ENCODE measurements around the gene TOMM40. TPM values are rescaled to one million over a fixed set of nuclear protein-coding genes. Genes with fewer than 3 reads are reported as not detected.

Gene TOMM40
- total and polyA plus RNA-seq, 2 of the 13 experiments (the other 11 are each of a cell fraction or from before 2014, with no cell fraction given) = 72.0 to 110 TPM

- TF ChIP-seq, protein P1, sequence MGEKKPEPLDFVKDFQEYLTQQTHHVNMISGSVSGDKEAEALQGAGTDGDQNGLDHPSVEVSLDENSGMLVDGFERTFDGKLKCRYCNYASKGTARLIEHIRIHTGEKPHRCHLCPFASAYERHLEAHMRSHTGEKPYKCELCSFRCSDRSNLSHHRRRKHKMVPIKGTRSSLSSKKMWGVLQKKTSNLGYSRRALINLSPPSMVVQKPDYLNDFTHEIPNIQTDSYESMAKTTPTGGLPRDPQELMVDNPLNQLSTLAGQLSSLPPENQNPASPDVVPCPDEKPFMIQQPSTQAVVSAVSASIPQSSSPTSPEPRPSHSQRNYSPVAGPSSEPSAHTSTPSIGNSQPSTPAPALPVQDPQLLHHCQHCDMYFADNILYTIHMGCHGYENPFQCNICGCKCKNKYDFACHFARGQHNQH (CRISPR knock-in tag; IDR thresholded peaks at IDR 0.05) = peak; percentile 85
- TF ChIP-seq ZMYM4 (CRISPR knock-in tag; IDR thresholded peaks at IDR 0.05) (peak; percentile 82), ZNF562 (CRISPR knock-in tag; IDR thresholded peaks at IDR 0.05; ENCODE audit: borderline replicate concordance) (no peak), ZFP36 (IDR thresholded peaks at IDR 0.05; ENCODE audit: borderline replicate concordance, low read depth, low read length, partially characterized antibody) (no peak), ZNF124 (CRISPR knock-in tag; IDR thresholded peaks at IDR 0.05) (peak; percentile 9; the same call in 1 of the 2 replicates), ONECUT2 (CRISPR knock-in tag; IDR thresholded peaks at IDR 0.05) (no peak), SNRNP70 (IDR thresholded peaks at IDR 0.05; ENCODE audit: low read depth, low read length) (no peak), FOXC1 (CRISPR knock-in tag; IDR thresholded peaks at IDR 0.05; ENCODE audit: borderline replicate concordance) (peak; percentile 63; the same call in 1 of the 2 replicates), ZNF296 (CRISPR knock-in tag; conservative IDR thresholded peaks at IDR 0.05) (no peak), ZNF292 (CRISPR knock-in tag; IDR thresholded peaks at IDR 0.05; ENCODE audit: borderline replicate concordance, low read depth) (peak; percentile 82), BRD4 (CRISPR knock-in tag; IDR thresholded peaks at IDR 0.05) (0 out of 2 replicates have a peak, but pooled peaks have one; percentile 31), RFX5 (IDR thresholded peaks at IDR 0.05; ENCODE audit: low read depth, low read length) (peak; percentile 22; the same call in 1 of the 2 replicates), BHLHE40 (IDR thresholded peaks at IDR 0.05; ENCODE audit: low read length) (no peak), TOE1 (CRISPR knock-in tag; IDR thresholded peaks at IDR 0.05) (no peak; the same call in 1 of the 2 replicates), ZNF552 (CRISPR knock-in tag; IDR thresholded peaks at IDR 0.05; ENCODE audit: borderline replicate concordance) (peak; percentile 20; the same call in 1 of the 2 replicates), RFXAP (CRISPR knock-in tag; IDR thresholded peaks at IDR 0.05; ENCODE audit: borderline replicate concordance) (peak; percentile 35; the same call in 1 of the 2 replicates), CEBPB (IDR thresholded peaks at IDR 0.05; ENCODE audit: borderline replicate concordance, low read depth, low read length) (no peak), ZFP90 (CRISPR knock-in tag; IDR thresholded peaks at IDR 0.05; ENCODE audit: borderline replicate concordance) (peak; percentile 40), MEIS2 (CRISPR knock-in tag; IDR thresholded peaks at IDR 0.05) (peak; percentile 20; the same call in 1 of the 2 replicates), ZFYVE20 (CRISPR knock-in tag; IDR thresholded peaks at IDR 0.05; ENCODE audit: borderline replicate concordance, low read depth) (no peak), ZBTB7A (CRISPR knock-in tag; IDR thresholded peaks at IDR 0.05) (peak; percentile 100), MAZ (IDR thresholded peaks at IDR 0.05; ENCODE audit: borderline replicate concordance, low read depth, low read length) (0 out of 2 replicates have a peak, but pooled peaks have one; percentile 56), MAZ (CRISPR knock-in tag; IDR thresholded peaks at IDR 0.05; ENCODE audit: low read depth) (peak; percentile 74), ZNF850 (CRISPR knock-in tag; conservative IDR thresholded peaks at IDR 0.05) (no peak)
- TF ChIP-seq, protein P2, sequence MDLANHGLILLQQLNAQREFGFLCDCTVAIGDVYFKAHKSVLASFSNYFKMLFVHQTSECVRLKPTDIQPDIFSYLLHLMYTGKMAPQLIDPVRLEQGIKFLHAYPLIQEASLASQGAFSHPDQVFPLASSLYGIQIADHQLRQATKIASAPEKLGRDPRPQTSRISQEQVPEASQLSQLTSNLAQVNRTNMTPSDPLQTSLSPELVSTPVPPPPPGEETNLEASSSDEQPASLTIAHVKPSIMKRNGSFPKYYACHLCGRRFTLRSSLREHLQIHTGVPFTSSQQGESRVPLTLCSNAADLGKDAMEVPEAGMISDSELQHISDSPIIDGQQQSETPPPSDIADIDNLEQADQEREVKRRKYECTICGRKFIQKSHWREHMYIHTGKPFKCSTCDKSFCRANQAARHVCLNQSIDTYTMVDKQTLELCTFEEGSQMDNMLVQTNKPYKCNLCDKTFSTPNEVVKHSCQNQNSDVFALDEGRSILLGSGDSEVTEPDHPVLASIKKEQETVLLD (CRISPR knock-in tag; IDR thresholded peaks at IDR 0.05; ENCODE audit: low read depth) = peak; percentile 50
- TF ChIP-seq, protein P3, sequence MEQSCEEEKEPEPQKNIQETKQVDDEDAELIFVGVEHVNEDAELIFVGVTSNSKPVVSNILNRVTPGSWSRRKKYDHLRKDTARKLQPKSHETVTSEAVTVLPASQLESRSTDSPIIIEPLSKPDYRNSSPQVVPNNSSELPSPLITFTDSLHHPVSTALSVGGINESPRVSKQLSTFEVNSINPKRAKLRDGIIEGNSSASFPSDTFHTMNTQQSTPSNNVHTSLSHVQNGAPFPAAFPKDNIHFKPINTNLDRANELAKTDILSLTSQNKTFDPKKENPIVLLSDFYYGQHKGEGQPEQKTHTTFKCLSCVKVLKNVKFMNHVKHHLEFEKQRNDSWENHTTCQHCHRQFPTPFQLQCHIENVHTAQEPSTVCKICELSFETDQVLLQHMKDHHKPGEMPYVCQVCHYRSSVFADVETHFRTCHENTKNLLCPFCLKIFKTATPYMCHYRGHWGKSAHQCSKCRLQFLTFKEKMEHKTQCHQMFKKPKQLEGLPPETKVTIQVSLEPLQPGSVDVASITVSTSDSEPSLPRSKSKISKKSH (CRISPR knock-in tag; IDR thresholded peaks at IDR 0.05; ENCODE audit: borderline replicate concordance) = peak; percentile 83; the same call in 1 of the 2 replicates
These were observed 12.8 kb downstream of the TOMM40 start (continued) for GRCh38 chr19:44903602-44904425.

Measured in HepG2 (cell line).